Tibial artery (tissue), 4 donors: ENCODE data around the gene STKLD1.

ENCODE experiments used
- DNase-seq, 2 donors: peaks; one replicate each; pipeline ENCODE4 v3.0.0-alpha.2; 2019
- H3K27ac ChIP-seq, 2 donors: fragments of 200-600 bp; sonication (generic) in 1 of 2; 1 replicate in 1 of 2; 2 replicates in 1 of 2; pipeline ENCODE4 v1.5.1; 2018 to 2019; ENCODE audit warnings: mild to moderate bottlenecking in 1 of 2
- H3K27me3 ChIP-seq, 2 donors: fragments of 200-600 bp; sonication (generic) in 1 of 2; one replicate each; pipeline versions ENCODE4 v1.5.1 to v1.6.0; 2016 to 2019
- H3K36me3 ChIP-seq, 3 donors: fragments of 200-600 bp; sonication (generic) in 2 of 3; one replicate each; pipeline ENCODE4 v1.5.1; 2016 to 2019; ENCODE audit warnings: mild to moderate bottlenecking in 2 of 3
- H3K4me1 ChIP-seq, 4 donors: fragments of 200-600 bp; sonication (generic) in 2 of 4; 1 replicate in 3 of 4; 2 replicates in 1 of 4; pipeline ENCODE4 v1.5.1; 2016 to 2019
- H3K4me3 ChIP-seq, 2 donors: fragments of 200-600 bp; sonication (generic) in 1 of 2; 1 replicate in 1 of 2; 2 replicates in 1 of 2; pipeline ENCODE4 v1.5.1; 2018 to 2019; ENCODE audit warnings: mild to moderate bottlenecking in 2 of 2
- H3K9me3 ChIP-seq, 3 donors: fragments of 200-600 bp; sonication (generic) in 1 of 3; one replicate each; pipeline ENCODE4 v1.5.1; 2016 to 2019
- CTCF ChIP-seq, 2 experiments: fragments of 200-600 bp in 1 of 2; fragments of 450-650 bp in 1 of 2; IDR thresholded peaks; one replicate each; pipeline ENCODE4 v1.5.1; 2017 to 2019; ENCODE audit warnings: antibody characterized with exemption in 2 of 2, mild to moderate bottlenecking in 1 of 2, moderate library complexity in 1 of 2
- intact Hi-C: fragments of 100-400 bp; cut with DNase I; formaldehyde crosslinking; loops from one replicate; pipeline ENCODE4 v1.15.0; 2023; ENCODE audit warnings: low total_unique reads

STKLD1 gene

GRCh38 chr9:133342069-133342406 lies 34.1 kb upstream of the STKLD1 start:
- Histone ChIP-seq H3K4me3 (no peak overlapping the region), H3K36me3 (peaks cover 33 to 76% (median 65%) of the 10 kb centered on the region in 3 donors), H3K27me3 (no peaks in the 10 kb centered on the region), H3K9me3 (no peaks in the 10 kb centered on the region), H3K27ac (no peak overlapping the region), H3K4me1 (peaks cover 0 to 15% (median 14%) of the 10 kb centered on the region in 4 donors)
- TF ChIP-seq CTCF (IDR thresholded peaks at IDR 0.05) = no peak
- intact Hi-C loops = no loop called here
- no peak for DNase-seq

GRCh38 chr9:133342570-133342969 lies 33.6 kb upstream of the STKLD1 start:
- Histone ChIP-seq H3K4me1 (peaks cover 0 to 18% (median 14%) of the 10 kb centered on the region in 4 donors), H3K27ac (no peak overlapping the region), H3K36me3 (peaks cover 33 to 76% (median 65%) of the 10 kb centered on the region in 3 donors), H3K9me3 (no peaks in the 10 kb centered on the region), H3K4me3 (no peak overlapping the region), H3K27me3 (no peaks in the 10 kb centered on the region)
- TF ChIP-seq CTCF (IDR thresholded peaks at IDR 0.05) = no peak
- intact Hi-C loops = no loop called here
- DNase-seq = no peak

DNA sequence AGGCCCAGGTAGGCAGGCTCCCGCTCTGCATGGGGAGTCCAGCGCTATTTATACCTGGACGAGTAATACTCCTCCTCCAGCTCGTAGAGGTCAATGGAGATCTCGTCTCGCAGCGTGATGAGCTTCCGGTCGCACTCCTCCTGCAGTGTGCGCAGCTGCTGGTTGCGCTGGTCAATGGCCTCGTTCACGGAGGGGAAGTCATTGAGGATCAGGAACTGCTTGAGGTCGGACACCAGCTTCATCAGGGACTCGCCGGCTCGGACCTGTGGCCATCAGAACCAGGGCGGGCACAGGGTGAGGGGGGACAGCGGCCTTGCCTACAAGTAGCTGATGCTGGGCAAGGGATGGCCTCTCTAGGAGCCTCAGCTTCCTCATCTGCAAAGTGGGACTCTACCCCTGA lies 32.1 kb upstream of the STKLD1 start:
- Histone ChIP-seq H3K27ac (no peak overlapping the region), H3K4me3 (no peak overlapping the region), H3K27me3 (no peaks in the 10 kb centered on the region), H3K4me1 (peaks cover 0 to 24% (median 19%) of the 10 kb centered on the region in 4 donors), H3K36me3 (peaks cover 34 to 70% (median 65%) of the 10 kb centered on the region in 3 donors), H3K9me3 (no peaks in the 10 kb centered on the region)
- intact Hi-C loops = no loop called here
- DNase-seq = no peak
- TF ChIP-seq CTCF (IDR thresholded peaks at IDR 0.05) = no peak

DNA sequence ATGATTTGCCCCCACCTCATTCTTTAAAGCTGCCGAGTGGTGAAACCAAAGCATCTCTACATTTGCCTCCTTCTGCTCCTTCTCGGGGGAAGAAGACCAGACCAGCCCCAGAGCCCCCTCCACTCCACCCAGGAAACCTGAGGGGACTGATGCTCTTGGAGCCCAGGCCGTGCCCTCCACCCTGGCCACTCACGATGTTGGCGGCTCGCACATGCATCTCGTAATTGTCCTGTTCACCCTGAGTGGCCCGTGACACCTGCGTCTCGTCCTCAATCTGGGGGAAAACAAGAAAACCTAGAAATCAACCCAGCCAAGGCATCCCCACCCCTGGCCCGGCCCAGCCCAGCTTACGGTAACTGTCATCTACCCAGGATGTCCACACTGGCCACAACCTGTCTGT lies 31.2 kb upstream of the STKLD1 start:
- DNase-seq = no peak
- Histone ChIP-seq H3K4me3 (no peak overlapping the region), H3K27ac (no peak overlapping the region), H3K9me3 (no peaks in the 10 kb centered on the region), H3K27me3 (no peaks in the 10 kb centered on the region), H3K36me3 (peaks cover 43 to 69% (median 64%) of the 10 kb centered on the region in 3 donors), H3K4me1 (peaks cover 0 to 34% (median 25%) of the 10 kb centered on the region in 4 donors)
- intact Hi-C loops = no loop called here
- no peak for TF ChIP-seq CTCF (IDR thresholded peaks at IDR 0.05)

DNA sequence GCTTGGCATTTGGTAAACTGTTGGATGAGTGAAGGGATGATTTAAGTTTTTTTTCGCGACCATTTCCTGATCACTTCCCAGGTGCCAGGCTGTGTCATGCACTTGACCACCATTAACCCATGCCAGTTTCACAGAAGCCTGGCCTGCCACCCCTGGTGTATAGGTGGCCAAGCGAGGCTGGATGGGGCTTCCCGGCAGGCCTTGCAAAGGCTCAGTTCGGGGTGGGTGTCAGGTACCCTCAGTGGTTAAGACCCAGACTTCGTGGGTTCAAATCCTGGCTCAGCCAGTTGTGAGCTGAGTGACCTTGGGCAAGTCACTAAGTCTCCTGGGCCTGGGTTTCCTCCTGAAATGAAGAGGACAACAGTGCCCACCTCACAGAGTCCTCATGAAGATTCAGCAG lies 30.6 kb upstream of the STKLD1 start:
- peaks cover 0 to 36% (median 25%) of the 10 kb centered on the region in 4 donors for H3K4me1 ChIP-seq
- no peaks in the 10 kb centered on the region for H3K9me3 ChIP-seq
- no peak for DNase-seq
- TF ChIP-seq CTCF (IDR thresholded peaks at IDR 0.05) = no peak
- no peak overlapping the region for H3K27ac ChIP-seq
- intact Hi-C loops = no loop called here
- H3K4me3 ChIP-seq = no peak overlapping the region
- H3K27me3 ChIP-seq = no peaks in the 10 kb centered on the region
- peaks cover 47 to 69% (median 64%) of the 10 kb centered on the region in 3 donors for H3K36me3 ChIP-seq
